CD4-positive, alpha-beta T cell treated with Interleukin-17A for 1 hour (primary cell): Measurements from ENCODE around the gene SUFU.

Experiments used
- DNase-seq: peaks from one replicate; pipeline ENCODE4 v3.0.0-alpha.2; 2020

SUFU gene

DNA sequence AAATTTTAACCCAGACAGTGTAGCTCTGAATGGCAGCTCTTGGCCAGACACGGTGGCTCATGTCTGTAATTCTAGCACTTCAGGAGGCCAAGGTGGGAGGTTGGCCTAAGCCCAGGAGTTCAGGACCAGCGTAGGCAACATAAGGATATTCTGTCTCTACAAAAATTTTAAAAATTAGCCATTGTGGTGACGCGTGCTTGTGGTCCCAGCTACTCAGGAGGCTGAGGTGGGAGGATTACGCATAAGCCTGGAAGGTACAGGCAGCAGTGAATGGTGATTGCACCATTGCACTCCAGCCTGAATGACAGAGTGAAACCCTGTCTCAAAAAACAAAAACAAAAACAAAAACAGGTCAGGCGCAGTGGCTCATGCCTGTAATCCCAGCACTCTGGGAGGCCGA, 50.0 kb downstream of the SUFU start:
- DNase-seq: no peak

GRCh38 chr10:102554531-102554930, 50.8 kb downstream of the SUFU start:
- no peak for DNase-seq

GRCh38 chr10:102555781-102556328, 52.1 kb downstream of the SUFU start:
- DNase-seq: no peak

DNA sequence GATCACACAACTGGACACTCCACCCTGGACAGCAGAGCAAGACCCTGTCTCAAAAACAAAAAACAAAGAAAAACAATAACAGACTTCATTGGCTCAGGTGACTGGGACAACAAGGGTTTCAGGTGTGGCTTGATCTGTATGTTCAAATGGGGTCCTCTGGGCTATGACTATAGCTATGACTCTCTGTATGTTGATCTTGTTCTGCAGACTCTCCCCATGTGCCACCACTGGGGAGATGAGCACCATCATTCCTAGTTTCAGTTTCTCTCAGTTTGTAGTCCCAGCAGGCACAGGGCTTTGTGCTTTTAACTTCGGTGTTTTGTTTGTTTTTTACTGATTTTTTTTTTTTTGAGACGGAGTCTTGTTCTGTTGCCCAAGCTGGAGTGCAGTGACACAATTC, 53.8 kb downstream of the SUFU start:
- no peak for DNase-seq

DNA sequence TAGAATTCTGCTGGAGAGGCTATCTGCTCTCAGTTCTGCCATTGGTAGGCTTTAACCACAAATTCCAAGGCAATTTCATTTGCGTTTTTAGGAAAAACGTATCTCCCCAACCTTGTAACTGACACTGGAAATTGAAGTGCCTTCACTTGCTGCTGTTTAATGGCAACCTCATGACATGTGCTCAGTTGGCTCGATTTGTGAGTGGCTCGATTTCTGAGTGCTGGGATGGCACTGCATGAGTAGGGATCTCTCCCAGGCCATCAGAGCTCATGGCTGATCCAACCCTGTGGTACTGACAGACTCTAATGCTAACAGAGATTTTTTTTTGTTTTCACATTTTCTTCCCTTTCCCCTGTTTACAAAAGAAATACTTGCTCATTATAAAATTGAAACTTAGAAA, 56.0 kb downstream of the SUFU start:
- DNase-seq: no peak

- DNase-seq: no peak
Measured at GRCh38 chr10:102564209-102564834, 60.5 kb downstream of the SUFU start.

DNA sequence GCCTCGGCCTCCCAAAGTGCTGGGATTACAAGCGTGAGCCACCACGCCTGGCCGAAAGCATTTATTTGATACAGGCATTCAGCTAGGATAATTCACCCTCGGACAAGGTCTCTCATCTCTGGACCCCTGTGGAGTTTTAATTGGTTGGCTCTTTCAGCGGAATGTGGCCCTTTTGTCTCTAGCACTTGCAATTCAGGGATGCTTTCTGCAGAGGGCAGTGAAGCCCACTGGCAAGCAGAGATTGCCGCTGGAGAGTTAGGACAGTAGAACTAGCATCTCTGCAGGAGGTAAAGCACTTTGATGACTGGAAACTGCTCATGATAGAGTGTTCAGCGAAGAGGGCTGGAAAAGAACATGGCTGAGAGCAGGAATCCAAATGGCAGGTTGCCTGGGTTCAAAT, 62.0 kb downstream of the SUFU start:
- DNase-seq: no peak

DNA sequence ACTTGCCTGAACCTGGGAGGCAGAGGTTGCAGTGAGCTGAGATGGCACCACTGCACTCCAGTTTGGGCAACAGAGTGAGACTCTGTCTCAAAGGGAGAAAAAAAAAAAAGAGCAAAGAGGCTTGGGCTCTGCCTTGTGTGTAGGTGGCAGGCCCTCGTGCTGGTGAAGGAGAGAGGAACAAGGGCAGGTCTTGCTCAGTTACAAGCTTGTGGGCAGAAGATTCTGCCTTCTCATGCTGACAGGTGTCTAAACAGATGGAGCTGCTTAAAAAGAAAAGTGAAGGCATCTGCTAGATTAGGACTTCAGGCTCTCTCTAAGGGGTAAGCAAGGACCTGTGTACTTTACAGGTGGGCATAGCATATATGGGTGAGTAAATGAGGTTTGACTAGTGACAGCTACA, 75.0 kb downstream of the SUFU start:
- DNase-seq: no peak

DNA sequence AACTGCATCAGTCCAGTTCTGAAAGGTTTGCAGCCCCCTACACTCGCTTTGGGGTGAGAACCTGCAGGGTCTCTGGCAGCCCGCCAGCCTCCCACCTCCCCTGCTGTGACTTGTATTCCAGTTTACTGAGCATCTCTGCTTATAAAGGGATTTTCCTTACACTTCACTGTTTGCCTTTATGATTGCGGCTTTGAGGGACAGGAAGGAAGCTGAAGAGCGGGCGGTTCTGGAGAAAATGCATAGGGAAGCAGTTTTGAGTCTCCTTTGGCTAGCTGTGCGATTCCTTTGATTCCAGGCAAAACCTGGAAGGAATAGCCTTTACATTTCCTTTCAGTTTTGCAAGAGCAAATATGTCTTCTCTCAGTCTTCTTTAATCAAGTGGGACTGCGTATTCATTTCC, 75.6 kb downstream of the SUFU start:
- no peak for DNase-seq

DNA sequence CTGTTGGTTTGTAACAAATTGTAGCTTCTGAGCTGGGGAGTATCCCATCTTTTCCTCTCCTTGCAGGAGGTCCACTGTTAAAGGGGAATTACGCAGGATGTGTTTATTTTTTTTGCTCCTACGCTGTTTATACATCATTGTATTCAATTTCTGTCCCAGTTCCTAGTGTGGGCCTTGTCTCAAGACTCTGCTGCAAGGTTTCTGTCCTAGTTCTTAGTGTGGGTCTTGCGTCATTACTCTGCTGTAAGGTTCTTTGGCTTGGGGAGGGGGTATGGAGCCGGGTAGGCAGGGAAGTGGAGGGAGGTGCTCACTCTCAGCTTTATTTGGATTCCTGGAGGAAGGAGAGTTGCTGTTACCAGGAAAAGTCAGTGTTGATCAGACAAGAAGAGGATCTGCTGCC, 76.5 kb downstream of the SUFU start:
- DNase-seq: no peak

- no peak for DNase-seq
Measured at GRCh38 chr10:102581401-102581800, 77.6 kb downstream of the SUFU start.

DNA sequence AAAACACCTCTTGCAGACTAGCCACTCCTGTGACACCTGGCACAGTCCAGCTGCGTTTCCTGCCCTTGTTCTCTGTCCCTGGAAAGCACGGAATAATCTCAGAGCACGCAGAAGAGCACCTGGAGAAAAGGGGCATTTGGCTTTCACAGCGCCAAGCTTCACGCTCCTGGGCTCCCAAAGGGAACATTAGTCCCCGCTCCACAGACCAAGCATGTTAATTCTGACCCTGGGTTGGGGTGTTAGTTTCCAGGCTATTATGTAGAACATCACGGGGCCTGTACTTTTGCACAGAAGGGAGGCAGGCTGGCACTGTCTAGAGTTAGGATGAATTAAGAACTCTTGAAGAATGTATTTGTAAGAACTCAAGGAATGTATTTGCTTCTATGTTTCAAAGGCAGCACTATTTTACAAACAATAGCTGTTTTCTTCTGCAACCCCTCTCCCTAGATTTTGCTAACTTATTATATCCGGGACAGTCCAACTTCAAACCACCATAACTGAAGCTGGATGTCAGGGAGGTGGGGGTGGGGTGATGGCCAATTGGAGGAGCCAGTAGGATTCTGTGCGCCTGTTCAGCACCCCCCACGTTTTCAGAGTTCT, 78.3 kb downstream of the SUFU start:
- DNase-seq: no peak

DNA sequence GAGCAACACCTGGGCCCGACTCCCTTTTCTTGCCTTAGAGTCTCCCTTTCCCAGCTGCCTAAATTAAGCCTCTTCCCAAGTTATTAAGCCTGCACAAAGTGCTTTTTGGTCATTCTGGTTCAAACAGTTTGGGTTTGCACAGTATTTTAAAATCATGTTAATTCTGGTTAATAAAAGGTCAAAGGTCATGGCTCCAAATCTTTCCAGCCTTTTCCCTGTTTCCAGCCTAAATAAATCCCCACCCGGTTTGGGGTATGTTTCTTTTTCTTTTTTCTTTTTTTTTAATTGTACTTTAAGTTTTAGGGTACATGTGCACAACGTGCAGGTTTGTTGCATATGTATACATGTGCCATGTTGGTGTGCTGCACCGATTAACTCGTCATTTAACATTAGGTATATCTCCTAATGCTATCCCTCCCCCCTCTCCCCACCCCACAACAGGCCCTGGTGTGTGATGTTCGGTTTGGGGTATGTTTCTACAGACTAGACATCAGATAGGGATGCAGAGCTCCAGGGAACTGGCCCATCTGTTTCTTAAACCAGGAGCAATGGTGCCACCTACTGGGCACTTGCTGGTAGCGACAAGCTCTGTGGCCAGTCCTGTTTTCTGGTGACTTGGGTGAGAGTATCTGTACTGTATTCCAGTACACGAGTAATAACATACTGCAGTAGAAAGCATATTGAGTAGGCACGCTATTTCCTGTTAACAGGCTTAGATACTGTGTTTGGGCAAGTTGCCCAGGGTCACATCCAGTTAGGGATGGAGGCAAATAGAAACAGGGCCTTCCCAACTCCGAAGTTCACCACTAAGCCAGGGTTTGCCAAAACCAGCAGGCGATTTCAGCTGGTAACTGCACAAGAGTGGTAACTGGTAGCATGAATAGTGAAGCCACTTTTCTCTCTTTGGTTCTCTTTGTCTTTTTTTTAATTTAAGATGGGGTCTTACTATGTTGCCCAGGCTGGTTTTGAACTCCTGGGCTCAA, 80.0 kb downstream of the SUFU start:
- peak; percentile 87 for DNase-seq

DNA sequence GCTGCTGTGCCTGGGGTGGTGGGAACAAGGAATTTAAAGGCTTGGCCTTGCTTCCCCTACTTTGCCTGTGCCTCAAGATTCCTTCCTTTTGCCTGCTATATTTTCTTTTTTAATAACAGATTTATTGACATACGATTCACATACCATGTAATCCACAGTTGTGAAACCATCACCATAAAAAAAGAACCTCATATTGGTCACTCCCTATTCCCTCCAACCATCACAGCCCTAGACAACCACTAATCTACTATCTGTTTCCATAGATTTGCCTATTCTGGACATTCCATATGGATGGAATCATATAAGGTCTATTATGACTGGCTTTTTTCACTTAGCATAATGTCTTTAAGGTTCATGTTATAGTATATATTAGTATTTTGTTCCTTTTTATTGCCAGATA, 81.3 kb downstream of the SUFU start:
- no peak for DNase-seq

DNA sequence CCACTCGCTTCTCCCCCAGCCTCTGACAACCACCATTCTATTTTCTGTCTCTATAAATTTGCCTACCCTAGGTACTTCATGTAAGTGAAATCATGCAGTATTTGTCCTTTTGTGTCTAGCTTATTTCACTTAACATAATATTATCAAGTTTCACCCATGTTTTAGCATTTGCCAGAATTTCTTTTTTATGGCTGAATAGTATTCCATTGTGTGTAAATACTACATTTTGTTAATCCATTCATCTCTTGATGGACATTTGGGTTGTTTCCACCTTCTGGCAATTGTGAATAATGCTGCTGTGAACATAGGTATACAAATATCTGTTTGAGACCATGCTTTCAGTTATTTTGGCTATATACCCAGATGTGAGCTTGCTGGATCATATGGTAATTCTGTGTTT, 83.1 kb downstream of the SUFU start:
- no peak for DNase-seq

DNA sequence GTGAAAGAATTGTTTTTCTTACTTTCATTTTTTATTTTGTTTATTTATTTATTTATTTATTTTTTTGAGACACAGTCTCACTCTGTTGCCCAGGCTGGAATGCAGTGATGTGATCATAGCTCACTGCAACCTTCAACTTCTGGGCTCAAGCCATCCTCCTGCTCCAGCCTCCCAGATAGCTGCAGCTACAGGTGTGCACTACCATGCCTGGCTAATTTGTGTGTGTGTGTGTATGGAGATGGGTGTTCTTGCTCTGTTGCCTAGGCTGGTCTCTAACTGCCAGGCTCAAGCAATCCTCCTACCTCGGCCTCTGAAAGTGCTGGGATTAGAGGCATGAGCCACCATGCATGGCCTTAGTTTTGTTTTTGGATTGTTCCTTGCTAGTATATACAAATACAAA, 85.1 kb downstream of the SUFU start:
- DNase-seq: no peak

DNA sequence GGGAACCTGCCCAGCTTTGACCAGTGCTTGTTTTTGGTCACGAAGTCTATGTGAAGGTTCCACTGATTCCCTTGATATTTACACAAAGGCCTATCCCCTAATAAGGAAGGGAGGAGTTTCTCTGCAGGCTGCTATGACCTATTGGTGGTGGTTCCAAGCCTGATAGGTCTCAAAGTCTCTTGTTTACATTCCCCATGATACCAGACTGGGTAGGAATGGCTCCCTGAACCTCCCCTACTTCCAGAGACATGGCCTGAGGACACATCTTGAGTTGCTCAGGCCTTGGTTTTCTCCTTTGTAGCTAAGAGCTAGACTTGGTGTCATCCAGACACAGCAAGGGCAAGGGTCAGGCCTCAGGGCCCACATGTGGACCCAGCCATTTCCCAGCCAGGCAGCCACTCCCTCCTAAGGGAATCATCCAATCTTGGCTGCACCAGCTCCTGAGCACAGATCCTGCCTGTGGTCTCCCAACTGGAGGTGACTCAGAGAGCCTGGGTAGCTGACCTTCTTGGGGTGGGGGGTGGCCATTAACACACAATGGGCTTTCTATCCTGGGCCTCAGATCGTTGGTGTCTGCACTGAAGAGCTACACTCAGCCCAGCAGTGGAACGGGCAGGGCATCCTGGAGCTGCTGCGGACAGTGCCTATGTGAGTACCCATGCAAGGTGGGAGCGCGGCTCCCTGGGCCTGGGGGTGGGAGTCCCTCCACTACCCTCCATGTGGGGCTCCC, 89.5 kb downstream of the SUFU start:
- DNase-seq: no peak

DNA sequence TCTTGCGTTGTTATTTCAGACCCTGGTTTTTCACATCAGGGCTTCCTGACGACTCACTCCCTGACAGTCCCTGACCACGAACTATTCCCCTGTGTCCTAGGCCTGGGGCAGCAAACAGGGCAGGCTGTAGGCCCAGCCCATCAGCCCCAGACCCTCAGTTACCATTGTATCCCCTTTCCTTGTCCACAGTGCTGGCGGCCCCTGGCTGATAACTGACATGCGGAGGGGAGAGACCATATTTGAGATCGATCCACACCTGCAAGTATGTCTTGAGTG, 90.0 kb downstream of the SUFU start:
- no peak for DNase-seq

- no peak for DNase-seq
Measured at GRCh38 chr10:102595293-102595692, 91.5 kb downstream of the SUFU start.

DNA sequence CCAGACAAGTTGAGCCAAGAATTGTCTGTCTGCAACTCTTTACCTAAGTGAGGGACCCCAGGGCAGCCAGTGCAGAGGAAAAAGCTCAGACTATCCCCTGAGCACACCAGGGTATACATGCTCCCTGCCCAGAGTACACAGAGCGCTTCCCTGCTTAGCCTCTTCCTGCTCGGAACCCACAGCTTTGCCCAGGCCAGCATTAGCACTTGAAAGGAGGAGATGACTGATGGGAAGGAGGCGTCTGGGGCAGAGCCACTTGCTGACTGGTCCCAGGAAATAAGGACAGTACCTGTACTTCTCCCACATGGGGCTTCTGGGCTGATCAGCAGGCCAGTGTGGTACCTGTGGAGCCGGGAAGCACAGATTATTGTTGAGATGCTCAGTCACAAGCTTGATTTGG, 92.1 kb downstream of the SUFU start:
- no peak for DNase-seq

DNA sequence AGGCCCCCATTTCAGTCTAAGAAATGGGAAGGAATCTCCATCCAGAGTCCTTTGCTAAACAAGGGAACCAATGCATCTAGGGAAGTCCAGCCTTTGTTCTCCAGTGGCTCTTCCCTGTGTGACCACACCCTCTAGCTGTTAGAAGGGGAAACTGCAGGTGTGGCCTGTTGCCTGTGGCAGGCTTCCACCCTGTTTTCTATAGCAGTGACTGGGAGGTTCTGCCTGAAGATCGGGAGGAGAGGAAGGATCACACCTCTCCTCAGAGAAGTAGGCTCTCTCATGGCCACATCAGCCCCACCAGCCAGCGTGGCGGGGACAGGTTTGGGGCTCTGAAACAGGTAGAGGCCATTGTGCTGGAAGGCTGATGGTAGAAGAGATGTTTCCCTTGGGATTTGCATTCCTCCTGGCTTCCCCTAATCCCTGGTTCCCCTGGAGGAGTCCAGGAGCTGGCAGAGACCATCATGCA, 92.8 kb downstream of the SUFU start:
- DNase-seq: peak; percentile 41

DNA sequence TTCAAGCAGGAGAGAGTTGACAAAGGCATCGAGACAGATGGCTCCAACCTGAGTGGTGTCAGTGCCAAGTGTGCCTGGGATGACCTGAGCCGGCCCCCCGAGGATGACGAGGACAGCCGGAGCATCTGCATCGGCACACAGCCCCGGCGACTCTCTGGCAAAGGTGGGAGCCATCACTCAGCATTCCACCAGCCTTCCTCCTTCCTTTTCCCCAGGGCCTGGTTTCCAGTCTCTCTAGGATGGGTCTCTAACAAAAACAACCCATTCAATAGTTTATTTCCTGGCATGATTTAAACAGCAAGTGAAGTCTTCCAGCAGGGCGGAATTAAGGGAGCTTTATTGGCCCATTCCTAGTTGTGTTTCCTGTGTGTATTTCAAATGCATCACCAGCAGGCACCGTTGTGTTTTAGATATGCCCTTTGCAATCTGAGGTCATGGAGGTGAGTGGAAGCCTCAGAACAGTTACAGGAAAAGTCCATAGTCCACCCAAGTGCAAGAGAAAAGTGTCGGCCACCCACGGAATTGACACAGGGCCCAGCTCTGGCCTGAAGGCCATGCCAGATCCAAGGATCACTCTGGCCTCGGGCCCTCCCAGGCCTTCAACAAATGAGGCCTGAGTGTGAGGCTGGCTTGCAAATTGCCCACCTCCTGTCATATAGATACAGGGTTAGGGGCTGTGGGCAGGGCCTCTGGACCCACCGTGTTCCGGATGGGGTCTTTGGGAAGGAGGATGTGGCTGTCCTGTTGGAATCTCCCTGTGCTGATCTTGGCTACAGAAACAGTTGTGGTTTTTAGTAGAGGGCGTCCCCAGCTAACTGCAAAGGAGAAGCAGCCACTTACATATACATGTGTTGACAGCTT, 93.6 kb downstream of the SUFU start:
- no peak for DNase-seq
